GM21576 (cell line): Measurements from ENCODE around the gene BCR.
"Not testable (repeated sequence)": the region's sequence is repeated elsewhere in the genome, so short reads cannot be mapped to it uniquely, and the experiment has no call there.

Experiments used
- ATAC-seq: cut with Tn5 transposase; IDR thresholded peaks from one replicate; pipeline ENCODE4 v1.9.1; 2021; ENCODE audit warnings: mild to moderate bottlenecking, moderate library complexity; ENCODE audit not compliant: unreplicated experiment

BCR gene

DNA sequence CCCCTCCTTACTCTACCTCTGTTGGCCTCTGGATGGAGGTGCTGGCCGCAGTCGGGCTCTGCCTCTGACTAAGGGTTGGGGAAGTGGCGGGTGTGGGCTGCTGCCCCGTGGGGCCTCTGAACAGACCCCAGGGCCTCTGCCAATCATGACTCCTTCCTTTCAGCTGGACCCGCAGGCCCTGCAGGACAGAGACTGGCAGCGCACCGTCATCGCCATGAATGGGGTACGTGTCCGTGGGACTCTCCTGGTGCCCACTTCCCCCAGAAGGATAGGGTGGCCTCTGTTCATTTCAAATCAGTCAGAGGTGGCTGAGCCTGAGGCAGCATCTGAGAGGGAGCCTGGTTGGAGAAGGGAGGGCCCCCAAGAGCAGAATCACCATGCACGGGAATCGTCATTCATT is 129.0 kb downstream of the BCR start:
- not testable (repeated sequence) for ATAC-seq

DNA sequence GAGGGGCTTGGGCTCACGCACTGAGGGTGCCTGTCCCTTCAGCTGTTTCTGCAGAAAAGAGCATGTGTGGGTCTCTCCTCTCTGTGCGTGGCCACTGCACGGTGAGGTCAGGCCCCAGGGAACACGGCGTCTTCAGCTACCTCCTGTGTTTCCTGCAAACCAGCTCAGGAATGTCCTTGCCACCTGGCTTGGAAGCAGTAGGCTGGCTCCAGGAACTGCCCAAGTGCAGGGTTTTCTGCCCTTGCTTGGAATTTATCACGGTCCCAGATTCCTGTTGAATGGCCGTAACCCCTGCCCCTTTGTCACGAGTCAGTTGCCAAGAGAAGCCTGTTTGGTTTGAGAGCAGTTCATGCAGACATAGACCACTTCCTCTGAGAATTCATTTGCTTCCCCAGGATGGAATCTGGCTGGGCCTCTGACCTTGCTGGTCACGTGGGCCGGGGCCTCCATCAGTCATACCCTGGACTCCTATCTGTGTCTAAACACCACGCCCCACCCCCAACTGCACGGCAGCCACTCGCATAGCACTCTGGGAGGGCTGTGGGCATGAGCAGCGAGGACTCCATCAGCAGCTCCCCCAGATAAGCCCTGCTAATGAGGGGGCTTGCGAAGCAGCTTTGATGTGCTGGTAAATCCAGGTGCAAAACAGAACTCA is 130.3 kb downstream of the BCR start:
- ATAC-seq: not testable (repeated sequence)

DNA sequence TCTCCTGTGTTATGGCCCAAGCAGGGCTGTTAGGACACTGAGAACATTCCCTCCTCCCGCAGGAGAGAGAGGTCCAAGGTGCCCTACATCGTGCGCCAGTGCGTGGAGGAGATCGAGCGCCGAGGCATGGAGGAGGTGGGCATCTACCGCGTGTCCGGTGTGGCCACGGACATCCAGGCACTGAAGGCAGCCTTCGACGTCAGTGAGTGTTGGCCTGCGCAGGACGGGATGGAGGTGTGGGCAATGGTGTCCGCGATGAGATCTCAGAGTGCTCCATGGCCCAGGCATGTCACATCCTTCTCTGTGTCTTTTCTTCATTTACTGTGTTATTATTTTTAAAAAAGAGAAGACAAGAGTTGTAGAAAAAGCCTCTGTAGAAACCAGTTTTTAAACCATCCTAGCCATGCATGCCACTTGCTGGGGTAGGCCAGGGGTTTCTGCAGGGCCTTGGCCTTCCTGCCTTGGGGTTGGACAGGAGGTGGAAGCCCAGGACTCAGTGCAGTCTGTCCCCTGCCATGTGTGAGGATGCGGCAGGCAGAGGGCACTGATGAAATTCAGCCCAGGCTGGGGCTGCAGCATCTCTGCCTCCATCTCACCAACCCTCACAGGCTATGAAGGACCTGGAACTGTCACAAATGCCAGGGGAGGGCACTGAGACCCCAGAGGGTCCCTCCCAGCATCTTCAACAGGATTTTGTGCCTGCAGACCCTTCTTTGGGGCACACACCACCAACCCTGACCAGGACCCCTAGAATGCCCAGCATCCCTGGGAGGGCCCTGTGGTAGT is 131.5 kb downstream of the BCR start:
- ATAC-seq: not testable (repeated sequence)

DNA sequence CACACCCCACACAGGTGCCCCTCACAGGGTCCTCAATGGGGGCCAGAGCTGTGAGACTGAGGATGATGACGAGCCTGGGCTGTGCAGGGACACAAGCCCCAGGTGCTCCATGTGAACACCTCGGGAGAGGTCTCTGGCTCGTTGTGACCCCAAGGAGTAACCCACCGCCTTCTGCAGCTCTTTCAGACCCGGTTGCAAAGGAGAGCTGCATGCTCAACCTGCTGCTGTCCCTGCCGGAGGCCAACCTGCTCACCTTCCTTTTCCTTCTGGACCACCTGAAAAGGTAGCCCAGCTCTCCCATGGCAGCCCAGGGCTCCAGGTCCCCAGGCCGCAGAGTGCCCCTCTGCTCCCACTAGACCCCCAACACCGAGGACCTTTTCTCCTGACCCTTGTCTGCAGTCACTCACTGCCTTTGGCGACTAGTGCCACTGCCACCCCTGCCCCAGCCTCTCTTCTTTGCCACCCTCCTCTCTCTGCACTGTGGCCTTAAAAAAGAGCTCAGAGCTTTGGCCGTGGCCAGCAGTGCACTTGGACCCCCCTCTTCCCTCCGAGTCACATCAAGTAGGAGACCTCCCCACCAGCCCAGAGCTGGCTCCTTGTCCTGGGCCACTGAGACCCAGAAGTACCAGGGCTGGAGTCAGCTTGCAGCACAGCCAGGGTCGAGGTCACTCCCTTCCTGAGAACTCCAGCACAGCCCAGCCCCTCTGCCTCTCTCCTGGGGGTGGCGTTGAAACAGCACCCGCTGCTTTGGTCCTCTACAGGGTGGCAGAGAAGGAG is 133.7 kb downstream of the BCR start:
- no peak for ATAC-seq

DNA sequence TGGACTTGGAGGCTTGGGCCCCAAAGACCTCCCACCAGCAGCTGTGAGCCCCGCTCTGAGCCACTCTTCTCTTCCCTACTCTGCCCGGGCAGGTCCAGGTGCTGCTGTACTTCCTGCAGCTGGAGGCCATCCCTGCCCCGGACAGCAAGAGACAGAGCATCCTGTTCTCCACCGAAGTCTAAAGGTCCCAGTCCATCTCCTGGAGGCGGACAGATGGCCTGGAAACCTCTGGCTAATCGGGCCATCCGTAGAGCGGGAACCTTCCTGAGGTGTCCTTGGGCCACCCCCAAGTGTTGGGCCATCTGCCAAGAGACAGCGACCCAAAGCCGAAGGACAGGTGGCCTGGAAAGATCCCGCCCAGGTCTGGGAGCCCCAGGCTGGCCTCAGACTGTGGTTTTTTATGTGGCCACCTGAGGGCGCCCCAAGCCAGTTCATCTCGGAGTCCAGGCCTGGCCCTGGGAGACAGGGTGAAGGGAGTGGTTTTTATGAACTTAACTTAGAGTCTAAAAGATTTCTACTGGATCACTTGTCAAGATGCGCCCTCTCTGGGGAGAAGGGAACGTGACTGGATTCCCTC is 135.1 kb downstream of the BCR start:
- no peak for ATAC-seq

DNA sequence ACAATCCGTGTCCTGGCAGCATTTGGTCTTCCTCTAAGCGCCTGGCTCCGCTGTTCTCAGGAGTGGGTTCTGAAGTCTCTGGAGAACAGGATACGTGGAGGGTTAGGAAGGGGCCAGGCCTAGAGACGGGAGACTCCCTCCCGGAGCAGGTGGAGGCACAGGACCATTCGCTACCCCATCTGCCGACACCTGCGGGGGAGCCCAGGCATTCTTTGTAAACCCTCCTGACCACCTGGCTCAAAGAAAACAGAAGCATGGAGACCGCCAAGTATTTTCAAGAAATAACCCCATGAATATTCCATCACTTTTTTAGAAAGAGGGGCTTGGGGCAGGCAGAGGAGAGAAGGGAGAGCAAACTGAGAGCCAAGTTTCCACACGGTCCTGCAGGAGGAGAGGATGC is 136.3 kb downstream of the BCR start:
- ATAC-seq: not testable (repeated sequence)

DNA sequence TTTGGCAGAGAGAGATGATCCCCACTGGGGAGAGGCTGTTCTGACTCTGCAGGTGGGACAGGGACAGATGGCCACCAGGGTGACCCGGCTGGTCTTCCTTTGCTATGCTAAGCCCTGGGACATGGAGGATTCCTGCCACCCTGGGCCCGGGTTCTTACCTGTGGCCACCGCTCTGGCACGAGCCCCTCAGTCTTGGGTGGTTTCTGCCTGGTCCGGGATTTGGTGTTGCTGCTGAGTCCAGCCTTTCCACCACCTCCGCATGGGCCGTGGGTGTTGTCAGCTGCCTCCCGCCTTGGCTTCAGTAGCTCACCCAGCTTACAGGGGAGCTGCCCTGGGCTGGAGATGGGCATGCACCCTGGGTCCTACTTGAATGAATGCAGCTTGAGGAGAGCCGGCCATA is 138.0 kb downstream of the BCR start:
- not testable (repeated sequence) for ATAC-seq

DNA sequence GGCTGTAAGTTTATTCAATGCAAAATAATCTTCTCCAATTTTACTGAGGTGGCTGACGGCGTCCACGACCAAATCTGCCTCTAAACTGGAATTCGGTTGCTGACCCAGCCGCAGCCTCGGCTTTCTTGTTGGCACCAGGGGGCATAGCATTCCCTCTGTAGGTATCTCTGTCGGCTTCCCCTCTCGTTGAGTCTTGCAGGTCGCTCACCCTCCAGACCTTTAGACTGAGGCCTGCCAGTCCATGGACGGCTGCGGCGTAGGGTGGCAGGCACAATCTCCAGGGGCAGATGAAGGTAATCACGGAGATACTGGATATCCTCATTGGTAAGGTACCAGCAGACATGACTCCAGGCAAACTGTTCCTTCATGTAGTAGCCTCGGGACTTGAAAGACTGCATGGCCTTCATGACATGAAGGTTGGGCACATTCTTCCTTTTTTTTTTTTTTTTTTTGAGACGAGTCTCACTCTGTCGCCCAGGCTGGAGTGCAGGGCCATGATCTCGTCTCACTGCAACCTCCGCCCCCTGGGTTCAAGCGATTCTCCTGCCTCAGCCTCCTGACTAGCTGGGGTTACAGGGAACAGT is 142.3 kb downstream of the BCR start:
- not testable (repeated sequence) for ATAC-seq

DNA sequence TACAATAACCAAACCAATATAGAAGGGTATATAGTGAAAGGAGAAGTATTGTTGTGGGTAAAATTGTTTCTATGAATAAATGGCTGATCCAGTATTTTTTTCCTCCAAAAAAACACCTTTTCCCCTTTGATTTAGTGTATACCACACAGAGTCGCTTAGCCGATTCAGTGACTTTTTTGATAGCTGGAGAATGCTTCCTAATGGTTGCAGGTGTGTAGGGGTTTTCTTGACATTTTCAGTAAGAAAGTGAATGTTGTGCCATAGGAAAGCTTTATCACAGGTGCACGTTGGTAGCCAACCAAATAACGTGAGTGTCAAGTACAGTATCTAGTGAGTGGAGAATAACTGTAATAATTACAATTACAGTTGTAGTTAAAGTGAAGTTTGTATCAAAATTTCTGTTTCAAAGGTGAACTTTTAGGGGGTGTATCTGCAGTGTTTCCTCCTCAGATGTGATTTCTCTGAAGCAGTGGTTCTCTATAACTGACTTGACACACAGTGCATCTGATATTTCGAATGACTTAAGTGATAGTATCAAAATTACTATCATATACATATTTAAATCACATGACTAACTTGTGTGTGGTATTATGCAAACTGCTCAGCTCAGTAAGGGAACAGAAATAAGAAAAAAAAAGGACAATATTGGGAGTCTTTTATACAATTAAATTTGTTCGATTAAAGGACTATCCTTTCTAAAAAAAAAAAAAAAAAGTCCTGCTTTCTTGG is 143.8 kb downstream of the BCR start:
- ATAC-seq: not testable (repeated sequence)

DNA sequence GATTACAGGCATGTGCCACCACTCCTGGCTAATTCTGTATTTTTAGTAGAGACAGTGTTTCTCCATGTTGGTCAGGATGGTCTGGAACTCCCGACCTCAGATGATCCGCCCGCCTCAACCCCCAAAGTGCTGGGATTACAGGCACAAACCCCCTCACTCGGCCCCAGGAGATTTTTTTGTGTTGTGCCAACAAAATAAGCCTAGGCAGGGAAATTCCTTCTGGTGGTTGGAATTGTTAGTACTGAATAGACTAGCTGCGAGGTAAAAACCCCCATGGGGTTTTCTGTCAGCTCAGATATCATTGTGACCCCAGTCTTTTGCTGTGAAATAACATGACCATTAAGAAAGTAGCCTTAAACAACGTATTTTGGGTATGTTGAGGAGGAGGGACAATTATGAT is 144.9 kb downstream of the BCR start:
- ATAC-seq: no peak

DNA sequence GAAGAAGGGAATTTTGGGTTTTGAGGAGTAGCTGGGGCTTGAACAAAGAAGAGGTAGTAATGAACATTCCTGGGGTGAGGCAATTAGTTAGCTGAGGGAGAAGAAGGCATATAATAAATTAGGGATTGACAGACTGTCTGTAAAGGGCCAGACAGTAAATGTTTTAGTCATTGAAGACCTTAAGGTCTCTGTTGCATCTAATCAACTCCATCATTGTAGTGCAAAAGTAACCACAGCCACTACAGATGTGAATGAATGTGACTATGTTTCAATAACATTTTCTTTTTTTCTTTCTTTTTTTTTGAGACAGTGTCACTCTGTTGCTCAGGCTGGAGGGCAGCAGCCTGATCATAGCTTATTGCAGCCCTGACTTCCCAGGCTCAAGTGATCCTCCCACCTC is 153.5 kb downstream of the BCR start:
- ATAC-seq: not testable (repeated sequence)

DNA sequence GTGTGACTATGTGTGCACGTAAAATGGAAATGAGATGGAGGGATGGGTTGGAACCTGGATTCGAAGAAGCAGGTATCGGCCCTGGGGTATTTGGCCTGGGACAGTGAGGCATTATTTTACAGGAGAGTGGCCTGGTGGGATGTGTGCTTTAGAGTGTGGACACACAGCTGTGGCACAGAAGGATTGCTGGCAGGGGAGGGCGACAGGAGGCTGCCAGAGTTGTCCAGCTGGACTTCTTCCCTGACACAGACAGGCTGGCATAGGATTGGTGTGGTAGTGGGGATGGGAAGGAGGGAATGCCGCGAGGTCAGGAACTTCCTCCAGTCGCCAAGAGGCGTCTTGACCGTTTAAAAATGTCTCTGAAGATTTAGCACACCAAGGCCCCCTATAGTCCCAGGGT is 157.4 kb downstream of the BCR start:
- not testable (repeated sequence) for ATAC-seq

DNA sequence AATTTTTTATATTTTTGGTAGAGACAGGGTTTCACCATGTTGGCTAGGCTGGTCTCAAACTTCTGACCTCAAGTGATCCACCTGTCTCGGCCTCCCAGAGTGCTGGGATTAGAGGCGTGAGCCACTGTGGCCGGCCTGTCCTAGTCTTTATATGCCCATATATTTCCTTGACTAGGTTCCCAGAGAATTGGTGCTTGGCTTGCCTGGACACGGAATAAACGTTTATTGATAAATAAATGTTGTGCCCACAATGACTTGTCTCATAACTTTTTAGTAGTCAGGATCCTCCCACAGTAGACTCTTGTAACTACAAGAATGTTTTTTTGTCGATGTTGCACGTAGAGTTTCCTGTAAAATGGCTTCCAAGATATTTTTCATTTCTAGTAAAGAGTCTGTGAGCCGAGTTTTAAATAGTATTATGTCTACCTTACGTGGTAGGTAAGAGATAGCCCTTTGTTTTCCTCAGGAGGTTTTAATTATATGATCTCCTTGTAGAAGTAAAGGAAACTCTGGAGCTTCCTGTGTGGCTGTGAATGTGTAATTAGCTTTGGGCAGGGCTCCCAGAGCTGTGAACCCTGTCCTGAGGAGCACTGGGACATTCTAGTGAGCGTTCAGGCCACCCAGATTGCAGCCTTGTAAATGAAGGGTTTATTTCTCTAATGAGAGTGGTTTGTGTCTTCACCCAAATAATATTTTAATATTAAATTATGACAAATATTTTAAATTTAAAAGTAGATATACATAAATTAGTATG is 161.8 kb downstream of the BCR start:
- not testable (repeated sequence) for ATAC-seq

DNA sequence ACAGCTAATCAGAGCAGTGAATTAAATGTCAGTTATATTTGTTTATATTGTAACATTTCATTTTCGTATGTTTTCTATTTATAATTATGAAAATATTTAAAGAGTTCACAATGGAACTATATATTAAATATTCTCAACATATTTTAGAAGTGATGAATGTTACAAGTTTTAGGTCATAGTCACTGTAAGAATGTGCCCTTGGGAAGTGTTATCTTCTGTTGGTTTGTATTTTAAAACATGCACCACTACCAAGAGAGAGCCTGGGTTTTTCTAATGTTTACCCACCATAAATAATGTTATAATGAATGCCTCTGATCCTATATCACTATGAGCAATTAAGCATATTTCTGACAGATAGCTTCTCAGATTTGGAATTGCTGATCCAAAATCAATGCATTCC is 171.0 kb downstream of the BCR start:
- no peak for ATAC-seq

DNA sequence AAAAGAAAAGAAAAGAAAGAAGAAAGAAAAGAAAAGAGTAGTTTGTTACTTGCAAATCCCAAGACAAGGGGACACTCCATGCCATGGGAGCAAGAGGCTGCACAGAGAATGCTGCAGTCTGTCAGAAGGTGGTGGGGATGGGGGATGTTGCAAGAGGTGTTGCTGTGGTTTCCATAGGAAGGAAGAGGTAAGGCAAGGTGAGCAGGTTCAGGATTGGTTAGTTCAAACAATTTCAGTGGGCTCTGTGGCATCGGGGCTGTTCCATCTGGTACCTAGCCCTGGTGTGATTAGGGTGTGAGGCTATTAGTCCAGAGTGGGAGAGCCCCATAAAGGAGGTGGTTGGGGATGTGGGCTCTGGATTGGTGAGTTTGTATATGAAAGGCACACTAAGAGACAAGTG is 172.7 kb downstream of the BCR start:
- ATAC-seq: no peak

DNA sequence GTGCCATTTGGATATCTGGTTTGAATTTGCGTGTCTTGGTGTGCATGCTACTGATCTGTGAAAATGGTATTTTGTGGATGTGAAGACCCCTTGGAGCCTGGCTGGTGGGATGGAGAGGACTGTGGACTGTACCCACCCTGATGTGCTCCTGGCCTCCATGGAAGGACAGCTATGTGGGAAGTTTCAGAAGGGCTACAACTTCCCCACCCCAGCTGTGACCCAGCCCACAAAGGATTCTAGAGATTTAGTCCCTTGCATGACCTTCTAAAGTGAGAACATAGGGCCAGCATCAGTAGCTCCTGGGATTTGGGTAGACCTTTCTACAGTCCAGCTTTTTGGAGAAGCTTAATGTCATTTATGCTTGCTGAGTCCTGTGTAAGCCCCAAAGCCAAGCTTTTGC is 173.4 kb downstream of the BCR start:
- ATAC-seq: no peak

DNA sequence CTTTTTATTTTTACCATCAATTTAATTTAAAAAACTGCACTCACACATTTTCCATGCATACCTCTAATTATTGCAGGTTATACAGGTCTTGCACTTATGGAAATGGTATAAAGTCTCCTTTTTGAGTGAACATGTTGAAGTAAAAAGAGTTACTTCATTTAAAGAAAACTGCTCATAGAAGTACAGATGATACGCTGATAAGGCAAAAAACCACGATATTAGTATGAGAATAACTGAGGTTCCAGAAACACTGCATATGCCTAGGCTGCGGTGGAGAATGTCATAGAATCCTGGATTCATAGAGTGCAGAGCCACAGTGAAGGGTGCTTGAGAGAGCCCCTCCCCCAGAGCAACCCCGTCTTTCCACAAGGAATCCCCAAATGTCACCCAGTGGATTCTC is 175.8 kb downstream of the BCR start:
- no peak for ATAC-seq

DNA sequence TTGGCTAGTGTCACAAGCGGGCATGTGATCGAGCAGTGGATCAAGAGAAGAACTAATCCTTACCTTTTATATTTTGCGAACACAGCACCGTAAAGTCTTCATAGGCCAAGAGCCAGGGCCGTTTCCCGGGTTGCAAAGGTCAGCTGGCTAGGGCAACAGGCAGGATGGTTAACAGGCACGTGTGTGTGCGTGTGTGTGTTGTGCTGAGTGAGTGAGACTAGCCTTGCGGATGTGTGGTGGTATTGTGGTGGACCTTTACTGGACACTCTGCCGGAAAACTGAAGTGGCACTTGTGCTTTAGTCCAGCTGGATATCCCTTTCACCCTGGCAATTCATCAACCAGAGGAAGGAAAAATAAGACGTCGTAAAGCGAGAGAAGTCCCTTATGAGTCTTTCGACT is 176.7 kb downstream of the BCR start:
- no peak for ATAC-seq

DNA sequence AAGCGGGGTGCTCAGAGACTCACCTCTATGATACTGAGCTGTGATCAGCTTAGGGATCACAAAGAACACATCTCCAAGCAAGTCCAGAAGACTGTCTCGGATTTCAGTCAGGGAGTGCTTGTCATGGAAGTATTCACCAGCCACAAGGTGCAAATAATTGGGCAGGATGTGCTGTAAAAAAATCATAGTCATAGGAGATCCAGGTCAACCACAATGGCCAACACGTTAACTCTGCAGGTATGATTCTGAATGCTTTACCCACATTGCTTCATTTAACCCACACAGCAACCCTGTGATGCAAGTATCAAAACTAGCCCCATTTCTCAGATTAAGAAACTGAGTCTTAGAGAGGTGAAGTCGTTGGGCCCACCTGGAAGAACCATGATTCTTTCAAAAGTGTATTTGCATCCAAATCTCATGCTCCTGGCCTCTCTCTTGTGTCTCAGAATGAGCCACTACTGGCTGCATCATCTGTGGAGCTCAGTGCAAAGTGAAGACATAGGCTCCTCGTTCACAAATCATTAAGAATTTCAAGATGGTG is 179.3 kb downstream of the BCR start:
- no peak for ATAC-seq
